Measurements from ENCODE around the gene PTPRN2. TPM values are rescaled to one million over a fixed set of nuclear protein-coding genes. Genes with fewer than 3 reads are reported as not detected.

PTPRN2 gene
- total and polyA plus RNA-seq, 9 of the 15 experiments (the other 6 are each of a cell fraction or from before 2014, with no cell fraction given), result not detected

DNA sequence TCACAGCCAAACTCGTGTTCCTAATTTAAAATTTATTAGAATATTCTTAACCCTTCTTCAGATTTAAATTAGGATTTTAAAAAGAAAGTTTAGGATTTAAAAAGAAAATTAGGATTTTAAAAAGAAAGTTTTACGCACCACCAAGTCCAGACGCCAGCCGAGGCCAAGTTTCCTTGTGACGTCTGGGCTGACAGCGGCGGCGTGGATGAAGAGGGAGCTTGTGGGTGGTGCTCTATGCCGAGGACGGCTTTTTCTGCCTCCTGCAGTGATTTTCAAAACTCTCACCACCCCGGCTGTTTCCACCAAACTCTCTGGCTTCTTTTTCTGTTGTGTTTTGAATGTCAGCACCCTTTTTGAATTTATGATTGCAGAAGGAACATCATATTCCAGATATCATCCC is 997.9 kb downstream of the PTPRN2 start (continued):
- no peak for TF ChIP-seq CEBPG (CRISPR knock-in tag; IDR thresholded peaks at IDR 0.05)
- TF ChIP-seq CEBPG (tag; conservative IDR thresholded peaks at IDR 0.05 in 1 of 2, IDR thresholded peaks at IDR 0.05 in 1 of 2), result no peak
- TF ChIP-seq ZNF436 (CRISPR knock-in tag; IDR thresholded peaks at IDR 0.05), result no peak
- TF ChIP-seq MAFF (IDR thresholded peaks at IDR 0.05; ENCODE audit: low read length), result no peak

DNA sequence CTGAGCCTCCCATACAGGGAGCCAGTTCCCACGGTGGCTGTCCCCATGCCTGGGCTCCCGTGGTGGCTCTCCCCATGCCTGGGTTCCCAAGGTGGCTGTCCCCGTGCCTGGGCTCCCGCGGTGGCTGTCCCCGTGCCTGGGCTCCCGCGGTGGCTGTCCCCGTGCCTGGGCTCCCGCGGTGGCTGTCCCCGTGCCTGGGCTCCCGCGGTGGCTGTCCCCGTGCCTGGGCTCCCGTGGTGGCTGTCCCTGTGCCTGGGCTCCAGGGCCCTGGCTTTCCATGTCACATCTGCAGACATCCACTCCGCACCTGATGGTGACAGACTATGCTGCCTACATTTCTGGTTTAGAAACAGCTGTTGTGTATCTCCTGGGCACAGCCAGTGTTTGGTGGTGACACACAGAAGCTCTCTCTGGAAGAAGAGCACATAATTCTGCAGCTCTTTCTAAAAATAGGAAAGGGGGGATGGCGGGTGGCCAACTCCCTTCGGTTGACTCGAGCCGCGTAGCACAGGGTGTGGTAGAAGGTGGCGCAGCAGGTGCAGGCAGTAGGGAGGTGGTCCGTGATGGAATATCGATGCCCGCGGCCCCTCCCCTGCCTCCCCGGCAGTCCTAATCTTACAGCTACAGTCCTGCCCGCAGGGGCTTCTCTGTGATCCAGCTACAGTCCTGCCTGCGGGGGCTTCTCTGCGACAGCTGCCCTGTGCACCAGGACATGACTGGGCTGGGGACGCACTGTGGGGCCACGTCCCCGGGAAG is 999.6 kb downstream of the PTPRN2 start:
- Histone ChIP-seq H3K36me3 (ENCODE audit: control insufficient read depth, insufficient read depth, low read length) (no peaks in the 10 kb centered on the region), H3K79me2 (ENCODE audit: control insufficient read depth, insufficient read depth, low read length) (no peaks in the 10 kb centered on the region), H2AFZ (ENCODE audit: low read depth, low read length) (no peak overlapping the region), H3K9me1 (ENCODE audit: control insufficient read depth, insufficient read depth, low read length) (no peaks in the 10 kb centered on the region), H4K20me1 (replicated peaks; ENCODE audit: control insufficient read depth, insufficient read depth, low read length) (peaks cover 10% of the 10 kb centered on the region), H3K9ac (ENCODE audit: insufficient read depth in 1 of 2, low read depth in 2 of 2, low read length in 2 of 2) (no peak overlapping the region), H3K27ac (ENCODE audit: extremely low read depth, low read depth, low read length) (no peak overlapping the region), H3K9me3 (replicated peaks; ENCODE audit: control insufficient read depth, insufficient read depth, low read depth, low read length) (peaks cover 4% of the 10 kb centered on the region; the same call in 1 of the 2 replicates), H3K4me2 (ENCODE audit: insufficient read depth, low read length) (no peak overlapping the region), H3K4me3 (no peak overlapping the region), H3K27me3 (ENCODE audit: control insufficient read depth in 2 of 2, insufficient read depth in 2 of 2, low read length in 2 of 2) (peaks cover 63 to 87% of the 10 kb centered on the region in 2 experiments), H3K4me1 (replicated peaks in 1 of 2; ENCODE audit: control insufficient read depth in 2 of 2, insufficient read depth in 2 of 2, low read length in 2 of 2) (peaks cover 0 to 4% of the 10 kb centered on the region in 2 experiments; a peak in 1 of 5 replicates)
- CTCF ChIA-PET (ENCODE audit: low intra/inter-chr PET ratio), result no interaction called here
- POLR2A ChIA-PET, result interaction anchor here (0.9 to 1.2 kb wide), 2 partner anchors 9 to 14 kb away, joined by 3 read pairs; no protein-coding TSS in a partner anchor
- FAIRE-seq (no peak), ATAC-seq (no peak), DNase-seq (ENCODE audit: extremely low read depth in 1 of 4, low spot score in 3 of 4) (no peak)
- in situ Hi-C loops (cut with MboI) (no loop called here), intact Hi-C loops (cut with micrococcal nuclease) (no loop called here)
- 1% methylated on average over 32 of the region's 34 CpGs for WGBS (ENCODE audit: insufficient coverage, low coverage, missing lambda C conversion rate)
- TF ChIP-seq C11orf30 (IDR thresholded peaks at IDR 0.05; ENCODE audit: low read depth), result no peak
- TF ChIP-seq ZNF766 (CRISPR knock-in tag; conservative IDR thresholded peaks at IDR 0.05), result no peak
- no peak for TF ChIP-seq NFRKB (IDR thresholded peaks at IDR 0.05; ENCODE audit: low read depth)
- TF ChIP-seq, protein P1, sequence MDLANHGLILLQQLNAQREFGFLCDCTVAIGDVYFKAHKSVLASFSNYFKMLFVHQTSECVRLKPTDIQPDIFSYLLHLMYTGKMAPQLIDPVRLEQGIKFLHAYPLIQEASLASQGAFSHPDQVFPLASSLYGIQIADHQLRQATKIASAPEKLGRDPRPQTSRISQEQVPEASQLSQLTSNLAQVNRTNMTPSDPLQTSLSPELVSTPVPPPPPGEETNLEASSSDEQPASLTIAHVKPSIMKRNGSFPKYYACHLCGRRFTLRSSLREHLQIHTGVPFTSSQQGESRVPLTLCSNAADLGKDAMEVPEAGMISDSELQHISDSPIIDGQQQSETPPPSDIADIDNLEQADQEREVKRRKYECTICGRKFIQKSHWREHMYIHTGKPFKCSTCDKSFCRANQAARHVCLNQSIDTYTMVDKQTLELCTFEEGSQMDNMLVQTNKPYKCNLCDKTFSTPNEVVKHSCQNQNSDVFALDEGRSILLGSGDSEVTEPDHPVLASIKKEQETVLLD (IDR thresholded peaks at IDR 0.05), result no peak
- BruUV-seq (replicated peaks), result no TSS peak
